ENCODE data around the gene STAB1.

Gene STAB1

GRCh38 chr3:52547143-52547542 is 52.0 kb downstream of the STAB1 start:
- no peak for DNase-seq (ENCODE audit: low read depth)
- TF ChIP-seq, protein P1, sequence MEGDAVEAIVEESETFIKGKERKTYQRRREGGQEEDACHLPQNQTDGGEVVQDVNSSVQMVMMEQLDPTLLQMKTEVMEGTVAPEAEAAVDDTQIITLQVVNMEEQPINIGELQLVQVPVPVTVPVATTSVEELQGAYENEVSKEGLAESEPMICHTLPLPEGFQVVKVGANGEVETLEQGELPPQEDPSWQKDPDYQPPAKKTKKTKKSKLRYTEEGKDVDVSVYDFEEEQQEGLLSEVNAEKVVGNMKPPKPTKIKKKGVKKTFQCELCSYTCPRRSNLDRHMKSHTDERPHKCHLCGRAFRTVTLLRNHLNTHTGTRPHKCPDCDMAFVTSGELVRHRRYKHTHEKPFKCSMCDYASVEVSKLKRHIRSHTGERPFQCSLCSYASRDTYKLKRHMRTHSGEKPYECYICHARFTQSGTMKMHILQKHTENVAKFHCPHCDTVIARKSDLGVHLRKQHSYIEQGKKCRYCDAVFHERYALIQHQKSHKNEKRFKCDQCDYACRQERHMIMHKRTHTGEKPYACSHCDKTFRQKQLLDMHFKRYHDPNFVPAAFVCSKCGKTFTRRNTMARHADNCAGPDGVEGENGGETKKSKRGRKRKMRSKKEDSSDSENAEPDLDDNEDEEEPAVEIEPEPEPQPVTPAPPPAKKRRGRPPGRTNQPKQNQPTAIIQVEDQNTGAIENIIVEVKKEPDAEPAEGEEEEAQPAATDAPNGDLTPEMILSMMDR (IDR thresholded peaks at IDR 0.05; ENCODE audit: low read depth, low read length, missing control alignments): no peak
- in situ Hi-C loops (cut with HindIII; ENCODE audit: low sequenced_read_pairs): no loop called here
- no peak overlapping the region for H3K4me3 ChIP-seq (ENCODE audit: low read depth, low read length)

DNA sequence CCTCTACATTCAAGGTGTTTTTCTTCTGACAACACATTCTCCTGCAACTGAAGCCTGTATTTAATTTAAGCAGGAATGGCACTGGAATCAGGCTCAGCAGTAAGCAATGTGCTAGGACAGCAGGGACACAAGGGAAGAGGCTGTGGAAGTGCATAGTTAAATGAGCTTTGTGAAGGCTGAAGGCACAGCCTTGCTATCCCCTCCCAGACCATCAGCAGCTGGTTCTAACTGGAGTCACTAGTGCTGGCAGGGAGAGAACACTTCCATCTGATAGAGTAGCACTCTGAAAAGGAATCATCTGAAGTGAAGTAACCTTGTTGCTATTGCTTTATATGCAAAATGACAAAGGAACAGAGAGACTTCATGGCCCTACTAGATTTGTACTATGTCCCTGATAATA is 56.0 kb downstream of the STAB1 start:
- TF ChIP-seq, protein P1 (IDR thresholded peaks at IDR 0.05; ENCODE audit: low read depth, low read length, missing control alignments): no peak
- H3K4me3 ChIP-seq (ENCODE audit: low read depth, low read length): no peak overlapping the region
- DNase-seq (ENCODE audit: low read depth): no peak
- in situ Hi-C loops (cut with HindIII; ENCODE audit: low sequenced_read_pairs): no loop called here

- DNase-seq (ENCODE audit: low read depth): no peak
- no peak overlapping the region for H3K4me3 ChIP-seq (ENCODE audit: low read depth, low read length)
- in situ Hi-C loops (cut with HindIII; ENCODE audit: low sequenced_read_pairs): no loop called here
- TF ChIP-seq, protein P1 (IDR thresholded peaks at IDR 0.05; ENCODE audit: low read depth, low read length, missing control alignments): no peak
These were observed 57.0 kb downstream of the STAB1 start for GRCh38 chr3:52552089-52552488.

DNA sequence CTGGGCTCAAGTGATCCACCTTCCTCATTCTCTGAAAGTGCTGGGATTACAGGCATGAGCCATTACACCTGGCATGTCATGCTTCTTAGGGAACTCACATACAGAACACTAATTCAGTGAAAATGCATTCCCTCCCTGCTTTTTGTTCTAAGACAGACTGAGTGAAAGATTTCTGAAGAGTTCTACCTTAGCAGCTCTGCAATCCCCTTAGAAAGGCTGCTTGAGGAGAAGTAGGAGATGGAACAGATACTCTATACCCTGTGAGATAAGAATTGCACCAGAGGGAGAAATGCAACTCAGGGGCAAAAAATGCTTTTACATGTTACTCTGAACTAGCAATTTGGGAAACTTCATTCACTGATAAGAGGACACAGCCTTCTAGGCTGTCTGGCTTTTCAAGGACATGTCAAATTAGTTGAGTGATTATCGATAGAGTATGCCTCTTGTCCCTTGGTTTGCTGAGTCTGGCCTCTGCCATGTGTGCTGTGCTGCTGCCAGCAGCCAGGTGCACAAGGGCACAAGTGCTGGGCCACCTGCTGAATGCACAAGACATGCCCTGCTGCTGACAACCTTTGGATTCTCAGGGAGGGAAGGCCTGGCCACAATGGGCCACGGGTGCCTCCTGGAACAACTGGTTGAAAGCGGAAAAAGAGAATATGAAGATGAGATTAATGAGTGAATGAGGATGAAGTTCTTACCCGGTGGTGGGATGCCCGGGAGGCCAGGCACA is 59.1 kb downstream of the STAB1 start:
- DNase-seq (ENCODE audit: low read depth): no peak
- in situ Hi-C loops (cut with HindIII; ENCODE audit: low sequenced_read_pairs): no loop called here
- TF ChIP-seq, protein P1 (IDR thresholded peaks at IDR 0.05; ENCODE audit: low read depth, low read length, missing control alignments): no peak
- no peak overlapping the region for H3K4me3 ChIP-seq (ENCODE audit: low read depth, low read length)

DNA sequence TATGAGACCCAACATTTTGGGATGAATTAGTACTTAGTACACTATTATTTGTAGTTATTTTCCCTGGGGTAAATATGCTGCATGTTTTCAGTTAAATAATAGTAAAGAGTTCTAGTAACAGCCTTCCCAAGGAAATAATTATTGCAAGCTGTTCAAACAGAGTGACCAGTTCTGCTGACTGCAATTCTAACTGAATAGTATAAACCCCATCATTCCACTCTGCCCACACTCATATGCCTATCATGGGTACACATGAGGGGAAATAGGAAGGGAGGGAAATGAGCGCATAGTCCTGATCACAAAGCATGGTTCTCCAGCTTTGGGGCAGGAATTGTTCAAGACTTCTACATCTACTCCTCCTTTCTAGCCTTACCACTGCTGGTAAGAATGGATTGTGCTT is 59.9 kb downstream of the STAB1 start:
- in situ Hi-C loops (cut with HindIII; ENCODE audit: low sequenced_read_pairs): no loop called here
- no peak for DNase-seq (ENCODE audit: low read depth)
- TF ChIP-seq, protein P1 (IDR thresholded peaks at IDR 0.05; ENCODE audit: low read depth, low read length, missing control alignments): no peak

GRCh38 chr3:52557011-52557960 is 62.1 kb downstream of the STAB1 start:
- no peak overlapping the region for H3K4me3 ChIP-seq (ENCODE audit: low read depth, low read length)
- TF ChIP-seq, protein P1 (IDR thresholded peaks at IDR 0.05; ENCODE audit: low read depth, low read length, missing control alignments): no peak
- in situ Hi-C loops (cut with HindIII; ENCODE audit: low sequenced_read_pairs): no loop called here
- no peak for DNase-seq (ENCODE audit: low read depth)

More for the DNA sequence above, 59.9 kb downstream of the STAB1 start:
- H3K4me3 ChIP-seq (ENCODE audit: low read depth, low read length): no peak overlapping the region
